Left kidney (tissue), 2 donors: Measurements from ENCODE around the gene ATP10D. TPM values are rescaled to one million over a fixed set of nuclear protein-coding genes. Genes with fewer than 3 reads are reported as not detected.
"Not testable (repeated sequence)": the region's sequence is repeated elsewhere in the genome, so short reads cannot be mapped to it uniquely, and the experiment has no call there.

Source experiments
- DNase-seq: peaks from one replicate; pipeline ENCODE4 v3.0.0-alpha.2; 2013
- polyA plus RNA-seq: library from polyadenylated mRNA; unstranded; fragments of 120-200 nt; gene quantifications from one replicate; pipeline ENCODE4 v1.2.1, GENCODE V29; 2013; ENCODE audit not compliant: insufficient read length

The ATP10D gene
- polyA plus RNA-seq, 1 donor: 53.3 TPM

DNA sequence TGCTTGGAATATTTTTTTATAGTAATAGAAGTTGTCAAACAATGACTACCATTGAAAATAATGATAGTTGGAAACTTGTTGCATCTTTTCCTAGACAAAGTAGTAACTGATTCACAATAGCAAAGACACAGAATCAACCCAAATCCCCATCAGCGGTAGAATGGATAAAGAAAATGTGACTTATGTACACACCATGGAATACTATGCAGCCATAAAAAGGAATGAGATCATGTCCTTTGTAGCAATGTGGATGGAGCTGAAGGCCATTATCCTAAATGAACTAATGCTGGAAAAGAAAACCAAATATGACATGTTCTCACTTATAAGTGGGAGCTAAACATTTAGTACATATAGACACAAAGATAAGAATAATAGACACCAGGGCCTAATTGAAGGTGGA is 49.7 kb downstream of the ATP10D start:
- DNase-seq: no peak

DNA sequence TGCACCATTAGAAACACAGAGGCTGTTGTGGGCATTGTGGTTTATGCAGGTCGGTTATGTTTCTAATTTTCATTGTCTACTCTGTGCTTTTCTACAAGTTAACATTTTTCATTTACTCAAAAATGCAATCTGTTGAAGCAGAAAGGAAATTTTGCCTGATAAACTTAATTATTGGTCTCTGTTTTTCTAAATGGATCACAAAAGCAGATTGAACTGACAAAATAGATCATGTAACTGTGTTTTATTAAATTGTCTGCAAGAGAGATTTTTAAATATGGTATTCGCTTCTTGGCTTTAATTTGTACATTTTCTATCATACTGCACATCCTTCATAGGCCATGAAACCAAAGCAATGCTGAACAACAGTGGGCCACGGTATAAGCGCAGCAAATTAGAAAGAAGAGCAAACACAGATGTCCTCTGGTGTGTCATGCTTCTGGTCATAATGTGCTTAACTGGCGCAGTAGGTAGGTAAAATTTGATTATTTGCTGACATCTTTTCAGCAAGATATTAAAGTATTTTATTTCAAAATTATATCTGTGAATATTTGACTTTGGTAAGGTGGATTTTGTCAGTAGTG is 50.6 kb downstream of the ATP10D start:
- no peak for DNase-seq

DNA sequence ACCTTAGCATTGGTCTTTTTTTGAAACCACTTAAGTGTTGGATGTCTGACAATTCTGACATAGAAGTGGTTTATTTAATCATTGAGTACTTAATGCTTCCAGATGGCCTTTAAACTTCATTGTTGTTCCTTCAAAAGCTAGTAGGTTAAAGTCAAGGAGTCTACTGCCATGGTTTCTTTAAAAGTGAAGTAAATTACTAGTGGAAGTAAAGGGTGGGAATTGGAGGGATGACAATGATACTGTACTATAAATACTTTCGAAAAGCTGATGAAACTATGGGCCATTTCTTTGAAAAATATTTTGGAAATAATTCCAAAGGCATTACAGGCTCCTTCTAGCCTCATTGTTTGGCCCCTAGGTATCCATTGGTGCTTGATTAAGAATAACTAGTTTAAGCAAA is 51.9 kb downstream of the ATP10D start:
- no peak for DNase-seq

DNA sequence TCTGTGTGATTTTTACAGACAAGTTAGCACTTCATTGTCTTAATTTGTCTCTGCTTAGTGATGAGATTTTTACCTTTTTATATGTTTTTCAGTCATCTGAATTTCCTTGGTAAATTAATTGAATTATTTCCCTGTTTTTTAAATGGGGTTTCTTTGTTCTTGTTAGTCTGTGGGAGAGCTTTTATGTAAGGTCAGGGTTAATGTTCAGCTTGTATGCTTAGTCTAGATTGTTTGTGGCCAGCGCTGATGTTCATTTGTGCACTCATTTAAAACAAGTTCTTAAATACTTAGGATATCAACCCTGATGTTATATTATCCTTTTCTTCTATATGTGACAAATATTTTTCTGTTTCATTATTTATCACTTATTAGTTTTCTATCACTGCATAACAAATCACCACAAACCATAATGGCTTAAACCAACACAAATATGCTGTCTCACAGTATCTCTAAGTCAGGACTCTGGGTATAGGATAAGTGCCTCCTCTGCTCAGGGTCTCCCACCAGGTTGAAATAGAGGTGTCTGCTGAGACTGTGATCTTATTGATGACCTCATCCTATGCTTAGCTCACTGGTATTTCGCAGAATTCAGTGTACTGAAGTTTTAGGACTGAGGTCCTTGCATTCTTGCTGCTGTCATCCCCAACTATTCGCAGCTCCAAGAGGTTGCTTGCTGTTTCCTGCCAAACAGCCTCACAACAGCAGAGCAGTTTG is 53.2 kb downstream of the ATP10D start:
- no peak for DNase-seq

DNA sequence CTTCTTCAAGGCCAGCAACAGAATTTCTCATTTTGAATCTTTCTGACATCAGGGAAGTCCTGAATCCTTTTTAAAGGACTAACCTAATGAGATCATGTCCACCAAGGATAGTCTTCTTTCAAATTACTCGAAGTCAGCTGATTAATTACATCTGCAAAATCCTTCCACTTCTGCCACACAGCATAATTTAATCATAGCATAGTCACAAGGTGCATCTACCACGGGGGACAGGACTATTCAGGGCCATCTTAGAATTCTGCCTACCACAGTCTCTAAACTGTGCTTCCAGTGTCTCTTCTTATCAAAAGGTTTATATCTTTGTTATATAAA is 53.7 kb downstream of the ATP10D start:
- no peak for DNase-seq

DNA sequence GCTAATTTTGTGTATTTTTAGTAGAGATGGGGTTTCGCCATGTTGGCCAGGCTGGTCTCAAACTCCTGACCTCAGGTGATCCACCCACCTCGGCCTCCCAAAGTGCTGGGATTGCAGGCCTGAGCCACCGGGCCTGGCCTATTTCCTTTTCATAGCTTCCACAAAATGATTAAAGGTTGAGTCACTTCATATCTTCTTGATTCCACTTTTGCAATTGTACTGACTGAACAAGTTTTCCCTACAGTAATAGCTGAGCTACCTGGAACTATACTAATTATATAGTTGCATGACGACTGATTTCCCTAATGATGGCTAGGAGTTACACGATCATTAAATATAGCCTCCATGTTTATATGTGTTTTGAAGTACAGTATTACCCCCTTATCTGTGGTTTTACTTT is 57.6 kb downstream of the ATP10D start:
- not testable (repeated sequence) for DNase-seq

DNA sequence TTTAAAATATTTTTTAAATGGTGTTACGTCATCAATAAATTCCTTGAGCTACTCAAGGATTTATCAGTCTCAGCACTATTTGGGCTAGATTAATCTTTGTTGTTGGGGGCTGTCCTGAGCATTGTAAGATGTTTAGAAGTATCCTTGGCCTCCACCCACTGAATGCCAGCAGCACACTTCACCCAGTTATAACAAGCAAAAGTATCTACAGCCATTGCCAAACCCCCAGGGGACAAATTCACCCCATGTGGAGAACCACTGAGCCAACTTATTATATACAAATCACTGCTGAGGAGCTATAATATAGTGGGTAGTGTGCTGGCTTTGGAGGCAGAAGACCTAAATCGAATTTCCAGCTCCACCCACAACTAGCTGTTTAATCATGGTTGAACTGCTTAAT is 58.3 kb downstream of the ATP10D start:
- no peak for DNase-seq

DNA sequence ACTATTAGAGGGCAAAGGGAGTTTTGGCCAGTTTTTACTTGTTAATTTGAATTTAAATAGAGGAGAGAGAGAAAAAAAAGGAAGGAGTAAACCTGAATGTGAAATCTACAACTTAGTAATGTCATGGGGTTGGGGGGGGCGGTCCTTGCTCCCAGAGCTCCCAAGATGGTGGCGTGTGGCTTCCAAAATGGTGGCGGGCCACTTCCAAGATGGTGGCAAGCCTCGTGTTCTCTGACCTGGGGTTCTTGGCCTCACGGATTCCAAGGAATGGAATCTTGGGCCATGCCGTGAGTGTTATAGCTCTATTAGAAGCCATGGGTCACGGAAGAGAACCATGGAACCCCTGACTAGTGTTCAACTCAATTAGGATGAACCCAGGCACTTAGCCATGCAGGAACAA is 65.3 kb downstream of the ATP10D start:
- not testable (repeated sequence) for DNase-seq

DNA sequence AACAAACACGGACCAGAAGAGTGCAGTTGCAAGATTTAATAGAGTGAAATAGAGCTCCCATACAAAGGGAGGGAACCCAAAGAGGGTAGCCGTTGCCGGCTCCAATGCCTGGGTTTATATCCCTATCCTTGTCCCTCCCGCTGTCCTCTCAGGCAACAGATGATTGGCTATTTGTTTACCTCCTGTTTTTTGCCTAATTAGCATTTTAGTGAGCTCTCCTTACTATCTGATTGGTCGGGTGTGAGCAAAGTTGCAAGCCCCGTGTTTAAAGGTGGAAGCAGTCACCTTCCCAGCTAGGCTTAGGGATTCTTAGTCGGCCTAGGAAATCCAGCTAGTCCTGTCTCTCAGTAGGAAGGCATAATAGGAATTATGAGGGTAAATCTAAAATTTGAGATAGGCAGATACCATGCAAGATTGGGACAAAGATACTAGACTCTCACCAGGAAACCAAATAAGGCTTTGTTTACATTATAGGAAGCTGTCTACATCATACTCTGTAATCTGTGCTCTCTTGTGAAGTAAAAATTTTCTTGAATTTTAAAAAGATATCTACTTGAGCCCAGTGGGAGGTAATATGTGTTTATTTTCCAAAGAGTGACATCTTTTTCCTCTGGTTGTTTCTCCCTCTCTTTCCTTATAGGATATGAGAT is 65.9 kb downstream of the ATP10D start:
- no peak for DNase-seq

DNA sequence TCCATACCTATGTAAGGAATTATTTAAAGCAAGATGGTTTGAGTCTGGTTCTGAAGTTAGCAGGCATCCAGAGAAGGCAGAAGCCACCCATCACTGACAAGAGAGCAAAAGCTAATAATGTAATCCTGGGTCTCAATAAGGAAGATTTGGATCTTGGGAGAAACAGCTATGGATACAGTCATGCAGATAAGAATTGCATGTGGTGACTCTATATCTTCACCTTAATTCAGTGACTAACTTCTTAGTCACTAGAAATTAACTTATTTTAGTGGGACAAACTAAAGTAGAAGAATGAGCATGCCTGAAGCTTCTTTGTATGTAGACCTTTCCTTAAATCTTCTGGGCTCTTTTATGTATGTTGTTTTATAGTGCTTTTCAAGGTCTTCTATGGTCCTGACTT is 66.6 kb downstream of the ATP10D start:
- no peak for DNase-seq

DNA sequence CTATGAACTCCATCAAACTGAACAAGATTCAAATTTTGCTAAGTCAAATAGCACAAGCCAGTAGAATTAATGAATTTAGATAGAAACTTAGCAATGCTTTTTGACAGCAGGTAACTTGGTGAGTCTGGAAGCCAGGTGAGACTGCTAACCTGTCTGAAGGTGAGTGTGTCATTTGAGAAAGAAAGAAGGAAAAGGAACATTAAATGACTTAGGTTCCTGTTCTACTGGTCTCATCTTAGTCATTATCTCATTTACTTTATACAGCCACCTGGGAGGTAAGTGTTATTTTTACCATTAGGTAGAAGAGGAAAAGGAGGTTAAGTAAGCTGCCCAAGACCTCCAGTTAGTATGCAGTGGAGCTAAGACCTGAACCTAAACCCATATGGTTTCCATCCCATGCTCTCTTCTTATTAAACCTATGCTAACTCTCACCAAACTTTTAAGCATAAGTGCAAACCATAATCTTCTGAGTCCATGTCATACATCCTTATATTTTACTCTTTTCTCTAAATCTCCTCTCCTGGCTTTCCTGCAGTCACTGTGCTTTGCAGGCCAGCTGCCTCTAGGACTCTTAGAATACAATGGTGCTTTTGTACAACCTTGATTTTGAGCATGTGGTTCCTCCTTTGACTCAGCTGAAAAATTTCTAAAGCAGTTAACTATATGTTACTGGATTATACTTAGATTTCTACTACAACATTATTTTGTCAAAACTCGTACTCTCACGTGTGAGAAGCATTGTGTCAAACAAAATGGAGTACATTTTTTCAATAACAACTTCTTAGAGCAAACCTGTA is 68.5 kb downstream of the ATP10D start:
- DNase-seq: no peak

DNA sequence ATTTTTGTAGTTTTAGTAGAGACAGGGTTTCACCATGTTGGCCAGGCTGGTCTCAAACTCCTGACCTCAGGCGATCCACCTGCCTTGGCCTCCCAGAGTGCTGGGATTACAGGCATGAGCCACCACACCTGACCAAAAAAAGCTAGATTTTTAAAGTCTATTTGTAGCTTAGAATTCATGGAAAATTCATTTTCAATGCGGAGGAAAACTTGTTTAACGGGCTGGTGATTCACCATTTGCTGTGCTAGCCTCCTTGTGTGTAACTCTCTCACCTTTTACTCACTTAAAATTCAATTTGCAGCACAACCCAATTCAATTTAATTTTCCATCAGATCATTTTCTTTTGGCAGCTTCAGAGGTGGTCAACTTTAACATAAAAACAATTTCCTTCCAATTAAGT is 70.8 kb downstream of the ATP10D start:
- DNase-seq: not testable (repeated sequence)

DNA sequence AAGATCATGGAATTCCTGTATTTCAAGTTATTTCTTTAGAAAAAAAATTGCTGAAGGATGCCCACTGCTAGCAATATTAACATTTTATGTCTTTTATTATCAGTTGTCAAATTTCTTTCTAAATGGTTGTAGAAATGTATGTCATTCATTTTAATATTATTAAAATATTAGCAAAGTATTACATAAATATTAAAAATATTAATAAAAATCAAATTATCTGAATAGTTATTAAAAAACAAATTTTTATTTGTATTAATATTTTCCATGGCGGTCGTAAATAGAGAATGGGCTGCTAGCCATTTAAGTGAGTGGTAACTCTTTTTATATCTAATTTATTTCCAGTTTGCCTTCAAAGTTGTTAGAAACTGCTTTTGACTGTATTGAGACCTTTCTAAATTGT is 72.2 kb downstream of the ATP10D start:
- no peak for DNase-seq

DNA sequence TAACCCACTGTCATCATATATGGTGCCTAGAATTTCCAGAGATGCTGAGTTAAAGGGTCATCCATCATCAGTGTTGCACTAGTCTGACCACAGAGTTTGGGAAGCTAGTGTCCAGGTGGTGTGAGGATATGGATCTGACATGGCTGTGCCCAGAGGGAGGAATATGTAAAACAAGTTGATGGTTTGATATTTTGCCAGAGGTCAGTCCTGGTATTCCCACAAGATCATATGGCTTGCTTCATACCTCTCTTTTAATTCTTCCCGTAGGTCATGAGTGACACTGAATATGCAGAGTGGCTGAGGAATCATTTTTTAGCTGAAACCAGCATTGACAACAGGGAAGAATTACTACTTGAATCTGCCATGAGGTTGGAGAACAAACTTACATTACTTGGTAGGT is 75.6 kb downstream of the ATP10D start:
- no peak for DNase-seq

DNA sequence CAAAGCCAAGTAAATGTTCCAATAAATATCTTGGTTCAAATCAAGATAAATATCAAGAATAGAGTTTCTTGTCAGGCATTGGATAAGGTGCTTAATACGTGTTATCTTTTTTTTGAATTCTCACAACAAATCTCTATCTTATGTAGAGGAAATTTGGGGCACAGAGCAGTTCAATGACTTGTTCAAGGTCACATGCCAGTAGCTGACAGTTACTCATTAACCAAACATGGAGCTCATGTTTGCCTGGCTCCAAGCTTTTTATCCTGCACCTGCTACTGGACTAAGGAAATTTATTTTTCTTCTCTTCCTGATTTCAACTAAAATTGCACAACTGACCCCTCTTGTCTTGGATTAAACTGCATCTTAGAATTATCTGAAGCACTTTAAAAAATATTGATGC is 76.3 kb downstream of the ATP10D start:
- DNase-seq: no peak

DNA sequence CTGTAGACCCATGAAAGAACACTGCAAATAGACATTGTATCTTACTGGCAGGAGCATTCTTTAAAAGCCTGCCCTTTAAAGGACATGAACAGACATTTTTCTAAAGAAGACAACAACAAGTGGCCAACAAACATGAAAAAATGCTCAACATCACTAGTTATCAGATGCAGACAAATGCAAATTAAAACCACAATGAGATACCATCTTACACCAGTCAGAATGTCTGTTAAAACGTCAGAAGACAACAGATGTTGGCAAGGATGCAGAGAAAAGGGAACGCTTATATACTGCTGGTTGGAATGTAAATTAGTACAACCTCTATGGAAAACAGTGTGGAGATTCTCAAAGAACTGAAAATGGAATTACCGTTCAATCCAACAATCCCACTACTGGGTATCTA is 77.2 kb downstream of the ATP10D start:
- DNase-seq: no peak

DNA sequence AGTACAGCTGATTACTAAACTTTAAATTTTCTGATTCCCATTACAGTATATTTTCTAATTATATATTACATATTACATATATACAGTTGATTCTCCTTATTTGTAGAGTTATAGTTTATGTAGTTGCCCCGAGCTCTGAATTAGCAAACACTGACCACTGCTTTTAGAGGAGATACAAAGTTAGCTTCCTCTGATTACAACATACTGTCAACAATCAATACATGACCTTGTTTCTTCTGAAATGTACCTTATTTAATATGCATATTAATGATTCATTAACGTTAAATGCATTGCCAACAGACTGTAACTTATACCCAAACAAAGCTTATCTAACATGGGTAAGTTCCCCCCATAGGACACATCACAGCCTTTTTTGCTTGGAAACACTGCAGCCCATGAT is 81.5 kb downstream of the ATP10D start:
- DNase-seq: no peak

DNA sequence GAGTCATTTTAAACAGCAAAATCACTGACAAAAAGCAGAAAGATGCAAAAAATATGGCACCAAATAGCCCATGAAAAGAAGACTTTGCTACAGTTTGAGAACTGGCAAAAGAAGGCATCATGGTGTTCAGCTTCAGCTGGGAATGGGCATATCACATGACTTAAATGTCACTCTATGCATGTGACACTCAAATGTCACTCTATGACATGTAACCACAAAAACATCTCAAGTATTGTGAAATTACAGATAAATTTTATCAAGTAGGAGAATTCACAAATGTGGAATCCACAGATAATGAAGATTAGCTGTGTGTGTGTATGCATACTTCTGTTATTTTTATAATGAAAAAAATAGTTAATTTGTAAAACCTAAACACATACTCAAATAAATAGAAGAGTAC is 81.9 kb downstream of the ATP10D start:
- DNase-seq: no peak

DNA sequence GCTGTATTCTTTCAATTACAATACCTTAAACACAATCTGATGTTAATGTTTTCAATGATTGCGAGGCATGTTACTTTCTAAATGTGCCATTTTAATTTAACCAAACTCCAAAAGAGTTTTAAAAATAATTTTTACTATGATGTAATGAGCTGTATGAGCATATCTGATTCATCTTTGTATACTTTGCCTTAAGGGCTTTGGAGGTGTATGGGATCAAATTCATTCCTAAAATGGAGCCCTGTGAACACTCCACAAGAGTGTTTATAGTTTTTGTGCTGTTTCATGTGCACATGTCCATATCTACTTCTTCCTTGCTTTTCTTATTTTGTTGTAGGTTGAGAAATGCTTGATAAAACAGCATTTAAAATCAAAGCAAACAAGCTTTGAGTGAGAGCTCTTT is 82.4 kb downstream of the ATP10D start:
- no peak for DNase-seq

DNA sequence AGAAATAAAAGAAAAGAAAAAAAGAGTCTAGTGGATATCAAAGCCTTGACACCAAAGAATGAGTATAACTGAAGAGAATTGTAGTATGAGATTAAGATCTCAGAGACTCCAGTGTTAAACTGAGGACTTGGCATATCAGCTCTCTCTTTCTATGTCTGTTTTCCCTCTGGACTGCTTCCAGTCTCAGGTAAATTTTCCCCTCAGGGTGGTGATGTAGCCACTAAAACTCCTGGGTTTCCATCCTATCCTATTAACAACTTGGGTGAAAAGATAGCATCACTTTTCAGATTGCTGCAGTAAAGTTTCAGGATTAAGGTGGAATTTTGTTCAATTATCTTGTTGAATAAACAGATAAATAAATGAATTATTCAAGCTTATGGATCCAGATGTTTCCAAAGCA is 85.7 kb downstream of the ATP10D start:
- DNase-seq: no peak

DNA sequence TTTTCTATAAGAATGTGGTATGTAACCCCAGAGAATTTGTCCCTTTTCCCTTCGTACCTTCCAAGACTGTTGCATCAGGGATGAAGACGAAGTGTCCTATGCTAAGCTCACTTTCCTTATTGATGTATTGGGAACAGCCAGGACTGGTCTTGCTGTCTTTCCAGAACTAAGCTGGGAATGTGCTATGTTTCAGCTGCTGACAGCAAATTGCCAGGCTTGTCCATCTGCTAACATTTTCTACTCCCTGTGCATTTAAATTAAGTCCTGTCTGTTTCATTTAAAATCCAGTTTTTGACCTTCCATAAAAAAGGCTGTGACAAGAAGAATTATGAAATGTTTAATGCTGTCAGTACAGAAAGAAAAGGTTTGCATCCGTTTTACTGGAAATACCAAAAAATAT is 87.9 kb downstream of the ATP10D start:
- DNase-seq: no peak

DNA sequence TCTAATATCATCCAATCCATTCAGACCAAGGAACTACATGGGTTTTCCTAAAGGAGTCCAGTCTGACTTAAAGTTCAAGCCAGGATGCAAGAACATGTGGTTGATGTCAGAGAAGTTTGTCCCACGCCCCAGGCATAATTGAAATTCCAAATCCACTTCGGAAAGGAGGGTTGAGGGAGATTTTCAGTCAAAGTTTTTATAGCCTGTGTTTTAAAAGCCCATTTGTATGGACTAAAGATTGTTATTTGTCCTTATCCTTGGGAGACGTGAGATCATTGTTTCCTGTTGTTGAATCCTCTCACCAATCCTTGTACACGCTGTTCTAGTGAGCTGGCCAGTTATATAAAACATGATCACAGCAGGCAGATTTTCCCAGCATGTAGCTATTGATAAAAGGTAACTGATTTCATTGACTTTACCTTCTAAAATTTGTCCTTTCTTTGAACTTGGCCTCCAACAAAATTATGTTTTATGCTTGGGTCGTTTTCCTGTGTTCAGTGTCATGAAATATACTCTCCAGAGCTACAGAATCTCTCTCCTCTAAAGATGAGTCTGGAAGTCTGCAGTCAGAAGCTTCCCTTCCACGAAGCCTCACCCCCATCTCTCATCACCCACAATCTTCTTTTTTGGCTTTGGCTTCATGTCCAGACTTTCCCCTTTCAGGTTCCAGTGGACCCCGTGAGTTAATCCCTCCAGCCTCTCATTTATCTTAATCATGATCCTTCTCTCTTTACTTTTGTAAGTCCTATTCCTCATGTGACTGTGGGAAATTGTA is 92.9 kb downstream of the ATP10D start:
- DNase-seq: peak; percentile 45
